Keratinocyte (primary cell): ENCODE measurements around the gene KIF27. TPM values are rescaled to one million over a fixed set of nuclear protein-coding genes. Genes with fewer than 3 reads are reported as not detected.

Experiments
- DNase-seq: peaks from one replicate; pipeline ENCODE4 v3.0.0-alpha.2; 2011; ENCODE audit warnings: low read depth, missing footprints, low spot score
- FAIRE-seq: peaks from 2 replicates; lab custom pipeline; 2011; peaks lifted over from hg19 to GRCh38; lab: Jason Lieb, UNC
- H2AFZ ChIP-seq: 2 replicates; pipeline ENCODE4 v1.6.0; 2012; ENCODE audit warnings: low read length, control low read depth, inconsistent platforms; ENCODE audit not compliant: control insufficient read depth
- H3K27ac ChIP-seq: 2 replicates; pipeline ENCODE4 v1.5.1; 2011; ENCODE audit warnings: low read length; ENCODE audit not compliant: control insufficient read depth, insufficient read depth
- H3K27me3 ChIP-seq: 3 replicates; pipeline ENCODE4 v1.6.0; 2011; ENCODE audit warnings: low read length; ENCODE audit not compliant: control insufficient read depth, insufficient read depth; ENCODE audit errors: extremely low read depth
- H3K36me3 ChIP-seq, 2 experiments: 2 replicates in 1 of 2; 3 replicates in 1 of 2; pipeline ENCODE4 v1.5.1; 2011; ENCODE audit warnings: low read length in 2 of 2, mild to moderate bottlenecking in 1 of 2; ENCODE audit not compliant: control insufficient read depth in 2 of 2, insufficient read depth in 2 of 2; ENCODE audit errors: extremely low read depth in 1 of 2
- H3K4me1 ChIP-seq: 3 replicates; pipeline ENCODE4 v1.5.1; 2011; ENCODE audit warnings: low read length; ENCODE audit not compliant: control insufficient read depth, insufficient read depth; ENCODE audit errors: extremely low read depth
- H3K4me2 ChIP-seq: 3 replicates; pipeline ENCODE4 v1.6.0; 2011; ENCODE audit warnings: low read depth, low read length; ENCODE audit not compliant: control insufficient read depth, insufficient read depth; ENCODE audit errors: extremely low read depth
- H3K4me3 ChIP-seq, 3 experiments: fragments of 200-600 bp in 1 of 3; sonication (generic) in 1 of 3; 2 replicates in 2 of 3; 3 replicates in 1 of 3; pipeline ENCODE4 v1.5.1; 2011 to 2016; ENCODE audit warnings: low read length in 3 of 3, mild to moderate bottlenecking in 3 of 3, control low read depth in 2 of 3, inconsistent platforms in 1 of 3, low read depth in 1 of 3, mixed read lengths in 1 of 3, mixed run types in 1 of 3, moderate library complexity in 1 of 3; ENCODE audit not compliant: control insufficient read depth in 2 of 3, insufficient read depth in 2 of 3; ENCODE audit errors: extremely low read depth in 1 of 3
- H3K79me2 ChIP-seq: 2 replicates; pipeline ENCODE4 v1.6.0; 2012; ENCODE audit warnings: low read length; ENCODE audit not compliant: control insufficient read depth, insufficient read depth
- H3K9ac ChIP-seq: 3 replicates; pipeline ENCODE4 v1.6.0; 2011; ENCODE audit warnings: low read length; ENCODE audit not compliant: control insufficient read depth, insufficient read depth; ENCODE audit errors: extremely low read depth
- H3K9me1 ChIP-seq: 3 replicates; pipeline ENCODE4 v1.6.0; 2011; ENCODE audit warnings: low read length; ENCODE audit not compliant: control insufficient read depth, insufficient read depth; ENCODE audit errors: extremely low read depth
- H3K9me3 ChIP-seq: 2 replicates; pipeline ENCODE4 v1.5.1; 2012; ENCODE audit warnings: low read depth, low read length; ENCODE audit not compliant: control insufficient read depth
- H4K20me1 ChIP-seq: 3 replicates; pipeline ENCODE4 v1.6.0; 2011; ENCODE audit warnings: low read length; ENCODE audit not compliant: control insufficient read depth, insufficient read depth; ENCODE audit errors: extremely low read depth
- EZH2 ChIP-seq: IDR thresholded peaks from one replicate; pipeline ENCODE4 v1.6.1; 2012; ENCODE audit warnings: inconsistent platforms, mild to moderate bottlenecking, low read length, moderate library complexity
- dilution Hi-C: fragments of 300-500 bp; cut with MboI; formaldehyde crosslinking; loops from one replicate; pipeline ENCODE4 v1.7.0; 2020; ENCODE audit warnings: low sequenced_read_pairs; ENCODE audit not compliant: extremely low pct_ligation_motif_present
- polyA plus RNA-seq, 5 experiments: library from polyadenylated mRNA; depleted of rRNA in 3 of 5; stranded (reverse) in 3 of 5; stranded (forward) in 1 of 5; unstranded in 1 of 5; fragments of >200 nt; gene quantifications; 1 replicate in 1 of 5; 2 replicates in 3 of 5; 3 replicates in 1 of 5; pipeline versions ENCODE4 v1.2.1 to v1.2.3, GENCODE V29; 2011 to 2012; ENCODE audit warnings: missing spikeins in 2 of 5, low read depth in 1 of 5, low replicate concordance in 1 of 5
- TF ChIP-seq, protein P1 (sequence below), 3 experiments: IDR thresholded peaks in 1 of 3; conservative IDR thresholded peaks in 1 of 3; optimal IDR thresholded peaks in 1 of 3; 2 replicates in 2 of 3; 3 replicates in 1 of 3; pipeline versions ENCODE3 to v1.5.1; 2011; ENCODE audit warnings: low read length in 3 of 3, mild to moderate bottlenecking in 3 of 3, moderate library complexity in 2 of 3, control low read depth in 1 of 3, inconsistent platforms in 1 of 3; ENCODE audit not compliant: insufficient read depth in 2 of 3; ENCODE audit errors: extremely low read depth in 1 of 3

Gene KIF27
- polyA plus RNA-seq, 1 donor (not counting 4 experiments of a cell fraction or from before 2014, with no cell fraction given), result 2.2 TPM

DNA sequence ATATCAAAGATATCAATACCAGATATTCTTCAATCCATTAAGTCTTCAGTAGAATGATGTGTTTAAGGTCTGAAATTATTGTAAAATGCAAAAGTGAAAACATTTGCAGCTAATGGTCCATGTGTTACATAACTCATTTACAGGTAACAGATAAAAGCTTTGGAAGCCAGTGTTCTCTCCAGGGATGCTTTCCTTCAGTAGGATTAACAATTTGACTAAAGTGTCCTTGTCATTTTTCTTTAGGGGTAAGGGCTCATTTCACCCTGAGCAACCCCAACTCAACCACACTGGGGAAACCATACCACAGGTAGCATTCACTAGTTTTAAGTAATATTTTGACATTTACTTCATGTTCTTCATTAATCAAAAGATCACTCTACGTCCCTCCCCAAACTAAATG, 45.8 kb upstream of the KIF27 start:
- FAIRE-seq, result no peak
- peaks cover 12 to 20% of the 10 kb centered on the region in 2 experiments for H3K36me3 ChIP-seq
- dilution Hi-C loops, result no loop called here

GRCh38 chr9:83966209-83966582, 45.0 kb upstream of the KIF27 start:
- Histone ChIP-seq H3K79me2 (peaks cover 3% of the 10 kb centered on the region), H3K9me3 (no peaks in the 10 kb centered on the region), H3K4me3 (no peak overlapping the region), H2AFZ (no peak overlapping the region), H3K4me2 (no peak overlapping the region), H3K36me3 (peaks cover 7 to 11% of the 10 kb centered on the region in 2 experiments), H3K9ac (no peak overlapping the region), H4K20me1 (peaks cover 2% of the 10 kb centered on the region), H3K9me1 (no peaks in the 10 kb centered on the region), H3K27me3 (no peaks in the 10 kb centered on the region), H3K27ac (no peak overlapping the region), H3K4me1 (peaks cover 10% of the 10 kb centered on the region)
- DNase-seq (no peak), FAIRE-seq (no peak)
- dilution Hi-C loops, result no loop called here
- no peak for TF ChIP-seq EZH2
- TF ChIP-seq, protein P1, sequence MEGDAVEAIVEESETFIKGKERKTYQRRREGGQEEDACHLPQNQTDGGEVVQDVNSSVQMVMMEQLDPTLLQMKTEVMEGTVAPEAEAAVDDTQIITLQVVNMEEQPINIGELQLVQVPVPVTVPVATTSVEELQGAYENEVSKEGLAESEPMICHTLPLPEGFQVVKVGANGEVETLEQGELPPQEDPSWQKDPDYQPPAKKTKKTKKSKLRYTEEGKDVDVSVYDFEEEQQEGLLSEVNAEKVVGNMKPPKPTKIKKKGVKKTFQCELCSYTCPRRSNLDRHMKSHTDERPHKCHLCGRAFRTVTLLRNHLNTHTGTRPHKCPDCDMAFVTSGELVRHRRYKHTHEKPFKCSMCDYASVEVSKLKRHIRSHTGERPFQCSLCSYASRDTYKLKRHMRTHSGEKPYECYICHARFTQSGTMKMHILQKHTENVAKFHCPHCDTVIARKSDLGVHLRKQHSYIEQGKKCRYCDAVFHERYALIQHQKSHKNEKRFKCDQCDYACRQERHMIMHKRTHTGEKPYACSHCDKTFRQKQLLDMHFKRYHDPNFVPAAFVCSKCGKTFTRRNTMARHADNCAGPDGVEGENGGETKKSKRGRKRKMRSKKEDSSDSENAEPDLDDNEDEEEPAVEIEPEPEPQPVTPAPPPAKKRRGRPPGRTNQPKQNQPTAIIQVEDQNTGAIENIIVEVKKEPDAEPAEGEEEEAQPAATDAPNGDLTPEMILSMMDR (optimal IDR thresholded peaks at IDR 0.05 in 1 of 3, IDR thresholded peaks at IDR 0.05 in 1 of 3, conservative IDR thresholded peaks at IDR 0.05 in 1 of 3; ENCODE audit: extremely low read depth in 1 of 3, insufficient read depth in 2 of 3, low read length in 3 of 3), result no peak

More for the DNA sequence above, 45.8 kb upstream of the KIF27 start:
- Histone ChIP-seq H3K9me3 (no peaks in the 10 kb centered on the region), H3K79me2 (peaks cover 11% of the 10 kb centered on the region), H3K27ac (no peak overlapping the region), H2AFZ (no peak overlapping the region), H3K4me1 (peaks cover 8% of the 10 kb centered on the region), H3K9me1 (no peaks in the 10 kb centered on the region), H4K20me1 (peaks cover 9% of the 10 kb centered on the region), H3K4me3 (no peak overlapping the region), H3K4me2 (no peak overlapping the region), H3K9ac (no peak overlapping the region), H3K27me3 (no peaks in the 10 kb centered on the region)
- DNase-seq, result no peak
- TF ChIP-seq EZH2, result no peak
- TF ChIP-seq, protein P1 (optimal IDR thresholded peaks at IDR 0.05 in 1 of 3, IDR thresholded peaks at IDR 0.05 in 1 of 3, conservative IDR thresholded peaks at IDR 0.05 in 1 of 3; ENCODE audit: extremely low read depth in 1 of 3, insufficient read depth in 2 of 3, low read length in 3 of 3), result no peak
